ACC112 (cell line): ENCODE measurements around the gene SLC2A5.

Experiments used
- H2AFZ ChIP-seq: fragments of 200-600 bp; sonication (generic); one replicate; pipeline ENCODE4 v1.6.0; 2017; ENCODE audit warnings: antibody characterized with exemption, low read length; ENCODE audit not compliant: unreplicated experiment
- H3K27ac ChIP-seq: fragments of 200-600 bp; sonication (generic); 2 replicates; pipeline ENCODE4 v1.5.1; 2014; ENCODE audit warnings: low read depth, mild to moderate bottlenecking, antibody characterized with exemption, low read length, moderate library complexity
- H3K27me3 ChIP-seq: fragments of 200-600 bp; sonication (generic); 2 replicates; pipeline ENCODE4 v1.6.1; 2014; ENCODE audit warnings: mild to moderate bottlenecking, antibody characterized with exemption, low read length, moderate library complexity, mixed read lengths; ENCODE audit not compliant: insufficient read depth
- H3K36me3 ChIP-seq: fragments of 200-600 bp; sonication (generic); 2 replicates; pipeline ENCODE4 v1.6.1; 2016; ENCODE audit warnings: mild to moderate bottlenecking, antibody characterized with exemption, low read length, moderate library complexity, mixed read lengths; ENCODE audit not compliant: insufficient read depth
- H3K4me1 ChIP-seq: fragments of 200-600 bp; sonication (generic); one replicate; pipeline ENCODE4 v1.6.1; 2016; ENCODE audit warnings: low read length, mixed read lengths; ENCODE audit not compliant: insufficient read depth, unreplicated experiment, control insufficient read depth
- H3K4me3 ChIP-seq: fragments of 200-600 bp; sonication (generic); 2 replicates; pipeline ENCODE4 v1.5.1; 2014; ENCODE audit warnings: mild to moderate bottlenecking, low read depth, low read length
- H3K79me2 ChIP-seq: fragments of 200-600 bp; sonication (generic); one replicate; pipeline ENCODE4 v1.6.0; 2016; ENCODE audit warnings: low read length; ENCODE audit not compliant: control insufficient read depth, unreplicated experiment, insufficient read depth

The SLC2A5 gene

GRCh38 chr1:9061252-9061960 lies 8.0 kb downstream of the SLC2A5 start:
- Histone ChIP-seq H3K36me3 (no peaks in the 10 kb centered on the region), H3K79me2 (no peaks in the 10 kb centered on the region), H3K27me3 (no peaks in the 10 kb centered on the region), H3K4me1 (peaks cover 29% of the 10 kb centered on the region), H3K4me3 (no peak overlapping the region), H3K27ac (peak overlapping the region; percentile 19; the same call in 1 of the 2 replicates), H2AFZ (peak overlapping the region; percentile 39)

GRCh38 chr1:9059891-9060744 lies 9.3 kb downstream of the SLC2A5 start:
- no peaks in the 10 kb centered on the region for H3K79me2 ChIP-seq
- H3K4me1 ChIP-seq: peaks cover 21% of the 10 kb centered on the region
- no peak overlapping the region for H3K4me3 ChIP-seq
- no peaks in the 10 kb centered on the region for H3K27me3 ChIP-seq
- no peak overlapping the region for H3K27ac ChIP-seq
- no peaks in the 10 kb centered on the region for H3K36me3 ChIP-seq
- H2AFZ ChIP-seq: no peak overlapping the region

- Histone ChIP-seq H3K79me2 (no peaks in the 10 kb centered on the region), H3K4me3 (no peak overlapping the region), H3K36me3 (no peaks in the 10 kb centered on the region), H3K27ac (no peak overlapping the region), H3K4me1 (peaks cover 10% of the 10 kb centered on the region), H3K27me3 (no peaks in the 10 kb centered on the region), H2AFZ (no peak overlapping the region)
Observed at GRCh38 chr1:9058465-9058864, 11.0 kb downstream of the SLC2A5 start.

- H3K27me3 ChIP-seq: no peaks in the 10 kb centered on the region
- no peak overlapping the region for H3K4me3 ChIP-seq
- peaks cover 10% of the 10 kb centered on the region for H3K4me1 ChIP-seq
- no peaks in the 10 kb centered on the region for H3K36me3 ChIP-seq
- H3K27ac ChIP-seq: no peak overlapping the region
- no peaks in the 10 kb centered on the region for H3K79me2 ChIP-seq
- H2AFZ ChIP-seq: no peak overlapping the region
Observed at GRCh38 chr1:9057851-9058250, 11.6 kb downstream of the SLC2A5 start.

GRCh38 chr1:9052272-9053049 lies 17.0 kb downstream of the SLC2A5 start:
- no peaks in the 10 kb centered on the region for H3K79me2 ChIP-seq
- no peaks in the 10 kb centered on the region for H3K27me3 ChIP-seq
- H3K27ac ChIP-seq: no peak overlapping the region
- no peak overlapping the region for H2AFZ ChIP-seq
- H3K36me3 ChIP-seq: no peaks in the 10 kb centered on the region
- H3K4me3 ChIP-seq: no peak overlapping the region
- no peaks in the 10 kb centered on the region for H3K4me1 ChIP-seq

- Histone ChIP-seq H2AFZ (no peak overlapping the region), H3K36me3 (no peaks in the 10 kb centered on the region), H3K79me2 (no peaks in the 10 kb centered on the region), H3K27me3 (no peaks in the 10 kb centered on the region), H3K4me1 (no peaks in the 10 kb centered on the region), H3K27ac (no peak overlapping the region), H3K4me3 (no peak overlapping the region)
Observed at GRCh38 chr1:9051379-9051778, 18.1 kb downstream of the SLC2A5 start.

GRCh38 chr1:9050803-9051202 lies 18.6 kb downstream of the SLC2A5 start:
- Histone ChIP-seq H3K79me2 (no peaks in the 10 kb centered on the region), H3K27ac (no peak overlapping the region), H3K4me1 (no peaks in the 10 kb centered on the region), H3K36me3 (no peaks in the 10 kb centered on the region), H2AFZ (no peak overlapping the region), H3K27me3 (no peaks in the 10 kb centered on the region), H3K4me3 (no peak overlapping the region)

GRCh38 chr1:9048551-9048950 lies 20.9 kb downstream of the SLC2A5 start:
- no peaks in the 10 kb centered on the region for H3K36me3 ChIP-seq
- no peak overlapping the region for H2AFZ ChIP-seq
- no peaks in the 10 kb centered on the region for H3K4me1 ChIP-seq
- no peaks in the 10 kb centered on the region for H3K79me2 ChIP-seq
- H3K4me3 ChIP-seq: no peak overlapping the region
- H3K27me3 ChIP-seq: no peaks in the 10 kb centered on the region
- H3K27ac ChIP-seq: no peak overlapping the region

GRCh38 chr1:9047019-9047418 lies 22.4 kb downstream of the SLC2A5 start:
- Histone ChIP-seq H3K36me3 (no peaks in the 10 kb centered on the region), H3K27ac (no peak overlapping the region), H3K27me3 (no peaks in the 10 kb centered on the region), H2AFZ (no peak overlapping the region), H3K79me2 (no peaks in the 10 kb centered on the region), H3K4me3 (no peak overlapping the region), H3K4me1 (no peaks in the 10 kb centered on the region)

GRCh38 chr1:9045861-9046510 lies 23.4 kb downstream of the SLC2A5 start:
- Histone ChIP-seq H3K27me3 (no peaks in the 10 kb centered on the region), H3K4me1 (no peaks in the 10 kb centered on the region), H3K36me3 (no peaks in the 10 kb centered on the region), H3K27ac (no peak overlapping the region), H2AFZ (no peak overlapping the region), H3K79me2 (no peaks in the 10 kb centered on the region), H3K4me3 (no peak overlapping the region)
